Activated naive CD8-positive, alpha-beta T cell treated with anti-CD3 and anti-CD28 coated beads, Interleukin-2, amount 50 U/mL, for 16 hours (primary cell): ENCODE measurements around the gene LRGUK.
A peak's percentile ranks its signal among the peaks of the same experiment; 100 is the strongest.
"Not testable (repeated sequence)": the region's sequence is repeated elsewhere in the genome, so short reads cannot be mapped to it uniquely, and the experiment has no call there.

Experiments used
- DNase-seq: peaks from one replicate; pipeline ENCODE4 v3.0.0-alpha.2; 2020; ENCODE audit warnings: low read depth, low spot score

The LRGUK gene, protein sequence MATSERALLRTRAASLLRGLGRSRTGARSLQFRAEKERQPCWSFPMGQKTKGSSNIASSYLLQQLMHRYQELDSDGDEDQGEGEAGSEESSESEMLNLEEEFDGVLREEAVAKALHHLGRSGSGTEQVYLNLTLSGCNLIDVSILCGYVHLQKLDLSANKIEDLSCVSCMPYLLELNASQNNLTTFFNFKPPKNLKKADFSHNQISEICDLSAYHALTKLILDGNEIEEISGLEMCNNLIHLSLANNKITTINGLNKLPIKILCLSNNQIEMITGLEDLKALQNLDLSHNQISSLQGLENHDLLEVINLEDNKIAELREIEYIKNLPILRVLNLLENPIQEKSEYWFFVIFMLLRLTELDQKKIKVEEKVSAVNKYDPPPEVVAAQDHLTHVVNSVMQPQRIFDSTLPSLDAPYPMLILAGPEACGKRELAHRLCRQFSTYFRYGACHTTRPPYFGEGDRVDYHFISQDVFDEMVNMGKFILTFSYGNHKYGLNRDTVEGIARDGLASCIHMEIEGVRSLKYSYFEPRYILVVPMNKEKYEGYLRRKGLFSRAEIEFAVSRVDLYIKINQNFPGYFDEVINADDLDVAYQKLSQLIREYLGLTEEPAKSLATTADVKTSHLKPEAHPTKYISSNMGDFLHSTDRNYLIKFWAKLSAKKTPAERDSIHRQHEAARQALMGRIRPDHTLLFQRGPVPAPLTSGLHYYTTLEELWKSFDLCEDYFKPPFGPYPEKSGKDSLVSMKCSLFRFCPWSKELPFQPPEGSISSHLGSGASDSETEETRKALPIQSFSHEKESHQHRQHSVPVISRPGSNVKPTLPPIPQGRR

DNA sequence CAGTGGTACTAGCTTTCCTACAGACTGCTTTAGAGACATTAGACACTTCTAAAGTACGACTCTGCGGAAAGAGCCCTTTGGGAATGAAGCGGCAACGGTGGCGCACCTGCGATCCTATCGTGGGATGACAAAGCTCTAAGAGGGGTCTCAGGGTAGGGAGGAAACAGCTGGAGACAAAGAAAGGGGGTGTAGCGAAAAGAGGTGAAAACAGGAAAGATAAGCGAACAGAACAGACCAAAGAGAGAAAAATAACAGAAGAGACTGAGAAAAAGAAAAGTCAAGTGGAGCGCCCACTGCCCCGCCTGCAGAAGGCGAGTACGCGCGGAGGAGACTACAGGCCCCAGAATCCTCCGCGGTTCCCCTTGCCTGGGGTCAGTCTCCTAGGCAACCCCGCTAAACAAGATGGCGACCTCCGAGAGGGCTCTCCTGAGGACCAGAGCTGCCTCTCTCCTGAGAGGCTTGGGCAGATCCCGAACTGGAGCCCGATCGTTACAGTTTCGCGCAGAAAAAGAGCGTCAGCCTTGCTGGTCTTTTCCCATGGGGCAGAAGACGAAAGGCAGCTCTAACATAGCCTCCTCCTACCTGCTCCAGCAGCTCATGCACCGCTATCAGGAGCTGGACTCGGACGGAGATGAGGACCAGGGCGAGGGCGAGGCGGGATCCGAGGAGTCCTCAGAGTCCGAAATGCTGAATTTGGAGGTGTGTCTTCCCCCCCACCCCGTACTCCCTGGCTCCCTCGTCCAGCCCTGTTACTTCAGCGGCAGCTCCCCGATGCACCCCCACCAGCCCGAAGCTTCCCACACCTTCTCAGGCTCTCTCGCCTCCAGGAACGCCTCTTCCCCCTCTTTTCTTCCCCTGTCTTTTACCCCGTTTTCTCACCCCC is at the start of gene LRGUK:
LRGUK (plus strand) TSS at position 375 of the 883 bp plus-strand sequence; CDS start at position 403, 28 bp downstream.
- DNase-seq, result peak; percentile 54

DNA sequence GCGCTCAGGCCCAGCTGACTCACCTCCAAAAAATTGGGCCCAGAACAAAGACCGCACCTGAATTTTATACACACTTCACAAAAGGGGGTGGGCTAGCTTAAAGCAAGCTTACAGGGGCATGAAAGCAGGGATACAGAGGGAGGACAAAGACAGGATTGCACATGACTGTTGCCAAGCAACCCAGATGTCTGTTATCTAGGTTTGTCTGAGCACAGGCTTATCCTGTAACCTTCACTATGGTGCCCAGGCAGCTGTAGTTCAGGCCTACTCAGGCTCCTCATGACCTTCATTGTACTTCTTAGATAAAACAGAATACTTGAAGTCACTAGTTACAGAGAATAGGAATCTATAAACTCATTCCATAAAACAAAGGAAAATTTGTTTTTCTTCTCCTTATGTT is 49.6 kb upstream of the LRGUK start:
- DNase-seq, result not testable (repeated sequence)

DNA sequence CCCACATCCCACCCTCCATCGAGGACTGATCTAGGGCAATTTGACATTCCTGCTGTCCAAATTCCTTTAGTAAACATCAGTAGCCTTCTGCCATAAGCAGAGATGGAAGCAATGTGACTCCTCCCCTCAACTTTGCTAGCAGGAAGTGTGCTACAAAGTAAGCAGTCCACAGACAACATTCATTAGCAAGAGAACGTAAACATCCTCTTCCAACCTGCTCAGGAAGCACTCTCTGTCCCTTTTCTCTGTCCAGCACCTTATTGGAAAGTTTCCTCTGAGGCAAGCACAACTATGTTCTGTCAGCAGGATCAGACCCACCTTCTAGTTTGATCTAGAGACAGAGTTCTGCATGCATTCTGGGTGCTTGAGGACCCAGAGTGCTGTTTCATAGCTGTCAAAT is 48.1 kb upstream of the LRGUK start:
- no peak for DNase-seq

DNA sequence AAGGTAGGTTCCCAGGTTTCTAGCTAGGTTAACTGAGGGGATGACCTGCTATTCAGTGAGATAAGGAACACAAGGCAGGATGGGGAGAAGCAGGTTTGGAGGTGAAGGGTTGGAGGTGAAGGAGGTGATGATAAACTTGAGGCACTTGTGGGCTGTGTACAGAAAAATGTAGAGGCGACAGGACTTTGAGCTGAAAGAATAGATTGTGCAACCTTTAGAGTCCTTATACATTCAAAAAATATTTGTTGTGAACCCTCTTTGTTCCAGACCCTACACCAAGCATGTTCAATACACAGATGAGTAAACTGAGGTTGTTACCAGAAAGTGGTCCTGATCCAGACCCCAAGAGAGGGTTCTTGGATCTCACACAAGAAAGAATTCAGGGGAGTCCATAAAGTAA is 45.4 kb upstream of the LRGUK start:
- DNase-seq, result no peak

DNA sequence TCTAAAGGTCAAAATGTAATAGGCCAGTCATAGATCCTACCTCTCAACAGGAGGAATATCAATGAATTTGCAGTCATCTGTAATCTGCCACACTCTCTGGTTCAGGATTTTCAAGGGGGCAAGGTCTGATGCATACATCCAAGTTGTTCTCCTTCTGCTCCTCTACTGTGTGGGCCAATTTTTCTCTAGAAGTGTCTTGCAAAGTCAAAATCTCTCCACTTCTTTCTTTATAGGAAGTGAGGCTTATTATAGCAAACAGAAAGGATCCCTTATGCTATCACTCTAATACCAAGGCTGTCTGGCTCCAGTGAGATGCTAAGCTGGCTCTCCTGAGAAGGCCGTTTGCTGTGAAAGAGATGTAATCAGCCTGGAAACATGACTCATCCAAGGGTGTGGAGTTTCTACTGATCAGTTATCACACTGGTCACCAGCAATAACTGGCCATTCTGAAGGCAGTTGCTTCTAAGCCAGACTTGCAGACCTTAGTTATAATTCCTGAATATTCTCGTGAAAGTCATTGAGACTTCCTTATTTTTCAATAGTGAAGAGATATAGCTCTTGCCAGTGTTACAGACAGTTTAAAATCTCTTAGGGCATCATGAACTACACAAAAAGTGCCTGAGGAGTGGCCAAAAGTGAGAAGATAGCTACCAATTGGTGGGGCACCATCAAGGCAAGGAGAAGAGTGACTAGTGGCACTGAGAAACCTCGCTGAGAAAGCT is 43.2 kb upstream of the LRGUK start:
- DNase-seq, result no peak

DNA sequence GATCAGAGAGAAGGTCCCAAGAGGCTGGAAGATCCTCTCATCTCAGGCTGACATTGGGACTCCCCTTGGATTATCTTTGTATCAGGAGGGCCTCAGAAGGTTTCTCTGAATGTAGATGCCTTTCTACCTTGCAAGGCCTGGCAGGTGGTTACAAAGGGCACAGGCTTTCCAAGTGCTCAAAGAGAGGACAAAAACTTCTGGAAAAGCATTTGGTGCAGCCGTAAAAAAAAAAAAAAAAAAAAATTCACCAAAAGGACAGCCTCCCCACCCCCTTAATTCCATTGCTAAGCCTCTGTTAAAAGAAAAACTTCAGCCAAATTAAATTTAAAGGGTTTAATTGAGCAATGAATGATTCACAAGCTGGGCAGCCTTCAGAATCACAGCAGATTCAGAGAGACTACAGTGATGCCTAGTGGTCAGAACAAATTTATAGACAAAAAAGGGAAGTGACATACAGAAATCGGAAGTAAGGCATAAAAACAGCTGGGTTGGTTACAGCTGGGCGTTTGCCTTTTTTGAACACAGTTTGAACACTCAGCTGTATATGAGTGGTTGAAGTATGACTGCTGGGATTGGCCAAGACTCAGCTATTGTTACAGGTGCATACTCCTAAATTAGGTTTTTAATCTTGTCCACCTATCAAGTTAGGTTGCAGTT is 42.5 kb upstream of the LRGUK start:
- no peak for DNase-seq

DNA sequence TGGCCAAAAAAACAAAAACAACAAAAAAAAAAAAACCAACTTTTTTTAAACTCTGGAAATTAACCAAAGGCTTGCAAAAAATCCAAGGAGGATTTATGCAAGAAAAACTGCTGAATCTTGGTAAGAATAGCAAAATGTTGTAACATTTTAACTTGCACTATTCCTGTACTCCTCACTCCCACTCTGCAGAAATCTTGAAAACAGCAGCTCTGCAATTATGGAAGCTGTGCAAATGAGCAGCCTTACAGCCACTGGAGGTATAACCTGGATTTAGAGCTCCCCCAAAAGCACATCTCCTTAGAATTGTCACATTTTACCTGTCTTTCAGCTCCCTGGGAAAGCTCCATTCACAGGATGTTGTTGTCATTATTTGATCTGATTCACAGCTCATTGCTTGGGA is 41.8 kb upstream of the LRGUK start:
- no peak for DNase-seq

DNA sequence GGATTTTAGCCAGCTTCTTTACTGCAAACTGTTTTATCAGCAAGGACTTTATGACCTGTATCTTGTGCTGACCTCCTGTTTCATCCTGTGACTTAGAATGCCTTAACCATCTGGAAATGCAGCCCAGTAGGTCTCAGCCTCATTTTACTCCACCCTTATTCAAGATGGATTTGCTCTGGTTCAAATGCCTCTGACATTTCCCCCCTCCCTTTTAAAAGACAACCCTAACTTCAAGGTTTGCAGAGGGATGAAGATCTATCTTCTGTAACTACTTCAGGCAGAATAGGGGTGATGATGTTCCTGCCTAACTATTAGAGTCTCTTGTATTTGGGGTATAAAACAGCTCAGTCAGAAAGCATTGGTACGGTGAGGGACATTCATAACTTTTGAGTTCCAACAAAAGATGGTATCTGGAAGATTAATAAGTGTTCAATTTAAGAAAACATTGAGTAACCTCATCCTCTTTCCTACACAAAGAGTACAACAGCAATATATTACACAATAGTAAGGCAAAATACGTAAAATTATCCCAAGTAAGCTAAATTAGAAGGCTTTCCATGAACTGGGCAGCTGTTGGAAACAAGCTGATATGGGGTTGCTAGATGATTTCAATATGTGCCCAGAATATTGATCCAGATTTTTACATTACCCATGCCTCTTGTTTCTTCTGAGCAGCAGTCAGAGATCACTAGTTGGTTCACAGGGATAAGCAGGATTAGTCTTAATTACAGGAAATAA is 40.0 kb upstream of the LRGUK start:
- DNase-seq, result no peak

DNA sequence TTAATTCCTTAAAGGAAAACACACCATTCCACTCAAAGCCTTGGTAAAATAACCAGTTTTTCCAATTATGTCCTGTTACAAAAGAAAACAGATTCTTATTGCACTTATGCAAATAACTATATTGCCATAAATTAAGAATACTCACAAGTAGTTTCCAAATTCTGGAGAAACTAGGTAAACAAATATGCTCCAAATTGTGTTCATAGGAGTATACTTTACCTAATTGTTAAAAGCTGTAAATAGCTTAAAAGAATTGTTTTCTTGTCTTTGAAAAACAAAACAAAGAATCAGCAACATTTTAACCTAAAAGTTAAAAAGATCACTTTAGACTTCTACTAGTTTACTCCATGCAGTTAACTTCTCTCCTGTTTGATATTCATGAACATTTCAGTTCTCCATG is 38.9 kb upstream of the LRGUK start:
- DNase-seq, result no peak

DNA sequence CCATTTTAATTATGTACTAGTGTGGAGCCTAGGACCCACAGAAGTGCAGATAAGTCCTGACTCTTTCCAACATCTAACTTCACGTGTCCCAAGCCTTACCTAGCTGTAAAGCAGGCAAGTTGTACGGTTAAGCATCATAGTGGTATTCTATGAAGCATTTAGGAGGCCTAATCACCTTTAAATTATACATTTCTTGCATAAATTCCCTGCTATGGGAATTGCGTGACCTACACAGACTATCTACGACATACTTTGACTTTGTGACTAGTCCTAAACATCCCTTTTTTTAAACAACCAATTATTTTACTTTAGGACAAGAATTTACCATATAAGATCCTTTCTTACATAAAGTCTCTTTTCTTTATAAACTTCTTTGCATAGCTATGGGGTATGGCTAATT is 37.7 kb upstream of the LRGUK start:
- DNase-seq, result no peak

DNA sequence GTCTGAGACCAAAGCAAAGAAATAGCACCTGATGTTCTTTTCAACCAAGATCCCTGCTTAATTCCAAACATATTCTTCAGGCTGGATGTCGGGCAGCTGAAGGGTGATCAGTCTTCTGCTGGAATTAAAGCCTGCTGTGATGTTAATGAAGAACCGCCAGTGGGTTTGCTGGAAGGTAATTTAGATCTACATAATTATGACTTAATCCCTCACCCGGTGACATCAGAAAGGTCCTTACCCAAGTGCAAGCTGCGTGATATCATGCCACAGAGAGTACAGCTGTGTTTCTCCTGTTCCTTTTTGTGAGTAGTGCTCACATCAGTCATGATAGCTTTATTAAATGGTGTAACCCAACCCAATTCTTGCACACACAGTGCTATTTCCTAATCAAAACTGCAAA is 29.1 kb upstream of the LRGUK start:
- no peak for DNase-seq

DNA sequence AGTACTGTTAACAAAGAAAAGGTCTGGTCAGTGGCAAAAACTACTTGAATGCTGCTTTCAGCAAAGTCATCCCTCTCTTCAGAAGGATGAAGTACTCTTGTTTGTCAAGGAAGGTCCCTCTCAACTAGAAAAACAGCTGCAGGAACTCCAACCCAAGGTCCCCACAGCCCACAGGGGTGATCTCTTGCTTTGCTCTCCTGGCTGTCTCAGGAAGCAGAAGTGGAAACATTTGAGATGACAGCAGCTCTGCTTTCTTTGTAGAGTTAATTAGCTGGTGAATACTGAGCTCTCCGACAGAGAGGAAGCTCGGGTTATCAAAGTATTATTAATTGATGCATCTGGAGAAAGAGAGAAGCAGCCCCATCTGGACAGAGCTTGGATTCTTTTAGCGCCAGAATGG is 25.4 kb upstream of the LRGUK start:
- DNase-seq, result no peak

DNA sequence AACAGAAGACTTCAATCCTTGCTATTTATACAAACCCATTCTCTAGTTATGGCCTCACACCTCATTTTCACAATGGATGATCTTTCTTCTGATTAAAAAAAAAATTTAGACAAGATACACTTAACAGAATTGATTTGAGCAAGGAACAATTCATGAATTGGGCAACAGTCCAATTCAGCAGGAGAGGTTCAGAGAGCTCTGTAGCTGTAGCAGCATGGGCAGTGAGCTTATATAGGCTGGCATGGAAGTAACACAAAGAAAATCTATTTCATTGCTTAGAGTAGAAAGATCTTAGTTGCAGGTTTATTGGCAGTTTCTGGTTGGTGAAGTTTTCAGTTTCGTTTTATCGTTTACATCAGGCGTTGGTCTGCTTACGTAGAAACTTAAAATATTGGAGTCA is 23.0 kb upstream of the LRGUK start:
- no peak for DNase-seq

DNA sequence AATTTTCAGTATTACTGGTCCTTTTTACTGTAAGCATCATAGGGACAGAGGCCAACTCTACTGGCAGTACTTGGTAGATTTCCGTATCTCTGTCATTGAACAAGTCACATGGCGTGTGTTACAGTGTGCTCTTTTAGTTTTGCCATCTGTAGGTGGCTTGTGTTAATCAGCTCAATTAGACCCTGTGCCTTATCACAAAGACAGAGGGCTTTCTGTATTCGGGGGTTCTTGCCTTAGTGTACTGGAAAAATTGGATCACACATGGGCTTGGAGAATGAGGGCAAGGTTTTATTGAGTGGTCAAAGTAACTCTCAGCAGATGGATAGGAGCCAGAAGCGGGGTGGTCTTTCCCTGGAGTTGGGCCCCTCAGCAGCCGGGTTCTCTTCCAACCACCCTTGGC is 21.3 kb upstream of the LRGUK start:
- no peak for DNase-seq

DNA sequence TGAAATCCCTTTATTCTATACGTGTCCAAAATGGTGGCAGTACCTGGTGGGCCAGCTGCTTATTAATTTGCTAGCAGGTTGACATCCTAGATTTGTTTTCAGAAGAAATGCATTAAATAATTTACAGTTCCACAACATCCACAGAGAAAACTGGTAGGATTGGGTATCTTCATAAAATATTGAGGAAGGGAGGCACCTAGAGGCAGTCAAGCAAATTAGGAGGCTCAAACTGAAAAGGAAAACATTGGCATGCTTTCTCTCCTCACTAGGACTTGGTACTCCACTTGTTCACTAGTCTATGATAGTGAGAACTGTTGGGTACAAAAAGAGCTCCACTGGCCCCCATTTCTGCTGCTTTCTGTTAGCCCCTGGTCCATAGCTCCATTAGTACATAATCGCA is 18.3 kb upstream of the LRGUK start:
- no peak for DNase-seq

DNA sequence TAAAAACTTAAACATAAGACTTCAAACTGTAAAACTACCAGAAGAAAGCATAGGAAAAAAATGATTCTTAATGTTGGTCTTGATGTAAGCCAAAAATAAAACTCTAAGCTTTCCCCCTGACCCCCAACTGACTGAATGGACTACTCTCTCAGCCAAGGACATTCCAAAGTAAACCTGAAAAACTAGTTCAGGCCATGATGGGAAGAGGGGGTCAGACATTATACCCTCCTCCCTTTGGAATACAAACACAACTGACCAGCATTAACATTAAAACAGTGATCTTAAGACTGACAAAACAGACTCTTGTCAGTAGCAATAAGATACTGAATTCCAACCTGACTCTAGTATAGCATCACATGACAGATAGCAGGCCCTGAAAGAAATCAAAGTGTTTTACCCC is 13.5 kb upstream of the LRGUK start:
- DNase-seq, result no peak

DNA sequence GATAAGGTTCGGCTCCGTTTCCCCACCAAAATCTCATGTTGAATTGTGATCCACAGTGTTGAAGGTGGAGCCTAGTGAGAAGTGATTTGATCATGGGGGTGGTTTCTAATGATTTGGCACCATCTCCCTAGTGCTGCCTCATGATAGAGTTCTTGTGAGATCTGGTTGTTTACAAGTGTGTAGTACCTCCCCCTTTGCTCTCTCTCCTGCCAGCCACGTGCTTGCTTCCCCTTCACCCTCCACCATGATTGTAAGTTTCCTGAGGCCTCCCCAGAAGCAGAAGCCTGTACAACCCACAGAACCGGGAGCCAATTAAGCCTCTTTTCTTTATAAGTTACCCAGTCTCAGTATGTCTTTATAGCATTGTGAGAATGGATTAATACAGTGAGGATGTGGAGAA is 12.1 kb upstream of the LRGUK start:
- no peak for DNase-seq

DNA sequence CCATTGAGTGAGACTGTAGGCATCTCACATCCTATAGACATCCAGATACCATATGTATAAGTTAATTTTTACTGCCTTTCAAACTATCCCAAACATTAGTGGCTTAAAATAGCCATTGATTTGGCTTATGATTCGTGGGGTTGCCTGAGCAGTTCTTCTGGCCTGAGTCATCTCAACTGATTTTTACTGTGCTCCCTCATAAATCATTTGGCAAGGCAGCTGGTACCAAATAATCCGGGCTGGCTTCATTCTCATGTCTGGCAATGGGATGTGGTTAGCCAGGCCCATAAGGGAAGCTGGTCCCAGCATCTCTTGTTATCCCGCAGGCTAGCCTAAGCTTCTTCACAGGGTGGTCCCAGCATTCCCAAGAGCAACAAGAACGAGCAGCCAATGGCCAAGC is 6.7 kb upstream of the LRGUK start:
- no peak for DNase-seq

DNA sequence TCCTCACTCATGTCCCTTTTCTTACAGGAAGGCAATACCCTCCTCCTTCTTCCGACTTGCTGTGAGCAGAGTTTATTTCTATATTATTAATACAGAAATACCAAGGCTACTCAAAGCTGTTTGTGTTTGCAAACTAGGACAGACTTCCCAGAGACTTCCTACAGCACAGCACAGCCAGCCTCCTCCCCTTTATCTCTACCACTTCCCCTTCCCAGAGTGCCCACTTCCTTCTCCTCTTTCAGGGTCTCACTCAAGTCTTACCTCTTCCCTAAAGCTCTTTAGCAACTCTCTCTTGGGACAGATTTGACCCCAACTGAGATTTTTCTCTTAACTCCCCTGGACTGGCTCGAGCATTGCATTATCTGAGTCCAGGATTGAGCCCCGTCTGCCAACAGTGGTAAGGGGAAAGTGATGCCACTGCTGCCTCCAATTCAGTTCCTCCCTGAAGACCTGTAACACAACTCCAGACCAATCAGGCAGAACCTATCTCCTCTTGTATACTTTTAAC is 5.5 kb upstream of the LRGUK start:
- no peak for DNase-seq

DNA sequence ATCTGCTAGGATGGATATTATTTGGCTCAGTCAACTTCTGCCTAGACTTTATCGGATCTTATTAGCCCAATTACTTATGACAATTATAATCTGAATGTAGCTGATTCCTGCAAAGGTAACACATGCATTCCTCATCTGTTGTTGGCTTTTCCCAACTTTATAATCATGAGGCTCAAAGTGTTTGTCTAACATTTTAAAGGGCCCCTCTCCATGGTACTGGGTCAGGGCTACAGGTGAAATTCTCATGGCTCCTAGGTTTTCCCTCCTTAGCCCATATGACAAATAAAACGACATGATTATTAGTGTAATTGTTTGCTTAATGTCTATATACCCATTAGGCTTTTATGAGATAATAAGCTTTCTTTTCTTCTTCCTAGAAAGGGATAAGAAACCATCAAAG is 4.2 kb upstream of the LRGUK start:
- no peak for DNase-seq
